Measurements from ENCODE around the gene SESN1. TPM values are rescaled to one million over a fixed set of nuclear protein-coding genes. Genes with fewer than 3 reads are reported as not detected.

The SESN1 gene
- total RNA-seq, 2 donors from 2014 or later: 69.6 to 97.3 TPM

GRCh38 chr6:109071125-109071917, 23.3 kb downstream of the SESN1 start:
- peak overlapping the region; percentile 91 for H3K27ac Mint-ChIP-seq
- DNase-seq: no peak

GRCh38 chr6:109069746-109070145, 24.9 kb downstream of the SESN1 start:
- no peaks in the 10 kb centered on the region for H3K9me3 ChIP-seq (ENCODE audit: control insufficient read depth, low read length, poor library complexity, severe bottlenecking)
- peaks cover 46% of the 10 kb centered on the region for H3K4me1 Mint-ChIP-seq
- ATAC-seq: no peak

More at GRCh38 chr6:109071125-109071917, 23.3 kb downstream of the SESN1 start:
- ATAC-seq: peak; percentile 49
- H3K4me1 Mint-ChIP-seq: peaks cover 46% of the 10 kb centered on the region
- peaks cover 4% of the 10 kb centered on the region for H3K36me3 Mint-ChIP-seq (ENCODE audit: low read depth)
- no peaks in the 10 kb centered on the region for H3K27me3 Mint-ChIP-seq
- H3K4me3 Mint-ChIP-seq: peak overlapping the region; percentile 81
- H3K9me3 ChIP-seq (ENCODE audit: control insufficient read depth, low read length, poor library complexity, severe bottlenecking): no peaks in the 10 kb centered on the region

GRCh38 chr6:109062767-109063352, 31.8 kb downstream of the SESN1 start:
- H3K27me3 Mint-ChIP-seq: no peaks in the 10 kb centered on the region
- H3K9me3 ChIP-seq (ENCODE audit: control insufficient read depth, low read length, poor library complexity, severe bottlenecking): no peaks in the 10 kb centered on the region
- H3K36me3 Mint-ChIP-seq (ENCODE audit: low read depth): peaks cover 10% of the 10 kb centered on the region
- ATAC-seq (no peak), DNase-seq (no peak)
- H3K4me1 Mint-ChIP-seq: peaks cover 57% of the 10 kb centered on the region
- H3K27ac Mint-ChIP-seq: peak overlapping the region; percentile 71
- H3K4me3 Mint-ChIP-seq: peak overlapping the region; percentile 16

More at GRCh38 chr6:109069746-109070145, 24.9 kb downstream of the SESN1 start:
- no peak for DNase-seq
- H3K27ac Mint-ChIP-seq: peak overlapping the region; percentile 91
- no peaks in the 10 kb centered on the region for H3K27me3 Mint-ChIP-seq
- H3K4me3 Mint-ChIP-seq: no peak overlapping the region
- H3K36me3 Mint-ChIP-seq (ENCODE audit: low read depth): peaks cover 4% of the 10 kb centered on the region

- Mint-ChIP-seq H3K27me3 (no peaks in the 10 kb centered on the region), H3K4me3 (peak overlapping the region; percentile 5), H3K36me3 (ENCODE audit: low read depth) (peaks cover 6% of the 10 kb centered on the region), H3K4me1 (peaks cover 53% of the 10 kb centered on the region), H3K27ac (peak overlapping the region; percentile 71)
- ATAC-seq (no peak), DNase-seq (no peak)
- no peaks in the 10 kb centered on the region for H3K9me3 ChIP-seq (ENCODE audit: control insufficient read depth, low read length, poor library complexity, severe bottlenecking)
Observed at GRCh38 chr6:109062216-109062615, 32.4 kb downstream of the SESN1 start.

- no peak for ATAC-seq
- H3K4me3 Mint-ChIP-seq: no peak overlapping the region
- H3K4me1 Mint-ChIP-seq: peaks cover 48% of the 10 kb centered on the region
Observed at GRCh38 chr6:109060571-109060970, 34.1 kb downstream of the SESN1 start.

GRCh38 chr6:109059571-109060021, 35.0 kb downstream of the SESN1 start:
- H3K27ac Mint-ChIP-seq: peak overlapping the region; percentile 99
- peak overlapping the region; percentile 69 for H3K4me3 Mint-ChIP-seq
- H3K36me3 Mint-ChIP-seq (ENCODE audit: low read depth): peaks cover 11% of the 10 kb centered on the region
- peak; percentile 100 for ATAC-seq
- no peaks in the 10 kb centered on the region for H3K27me3 Mint-ChIP-seq
- no peaks in the 10 kb centered on the region for H3K9me3 ChIP-seq (ENCODE audit: control insufficient read depth, low read length, poor library complexity, severe bottlenecking)
- no peak for DNase-seq
- peaks cover 45% of the 10 kb centered on the region for H3K4me1 Mint-ChIP-seq

More at GRCh38 chr6:109060571-109060970, 34.1 kb downstream of the SESN1 start:
- no peak for DNase-seq
- H3K9me3 ChIP-seq (ENCODE audit: control insufficient read depth, low read length, poor library complexity, severe bottlenecking): no peaks in the 10 kb centered on the region
- Mint-ChIP-seq H3K27me3 (no peaks in the 10 kb centered on the region), H3K27ac (peak overlapping the region; percentile 99), H3K36me3 (ENCODE audit: low read depth) (peaks cover 6% of the 10 kb centered on the region)

- Mint-ChIP-seq H3K36me3 (ENCODE audit: low read depth) (peaks cover 11% of the 10 kb centered on the region), H3K27me3 (no peaks in the 10 kb centered on the region), H3K27ac (peak overlapping the region; percentile 99), H3K4me3 (peak overlapping the region; percentile 15), H3K4me1 (peaks cover 43% of the 10 kb centered on the region)
- H3K9me3 ChIP-seq (ENCODE audit: control insufficient read depth, low read length, poor library complexity, severe bottlenecking): no peaks in the 10 kb centered on the region
- no peak for ATAC-seq
- DNase-seq: no peak
Observed at GRCh38 chr6:109059153-109059552, 35.5 kb downstream of the SESN1 start.

GRCh38 chr6:109058620-109059019, 36.0 kb downstream of the SESN1 start:
- DNase-seq: no peak
- Mint-ChIP-seq H3K4me3 (peak overlapping the region; percentile 46), H3K4me1 (peaks cover 39% of the 10 kb centered on the region), H3K27me3 (no peaks in the 10 kb centered on the region), H3K36me3 (ENCODE audit: low read depth) (peaks cover 11% of the 10 kb centered on the region), H3K27ac (peak overlapping the region; percentile 99)
- ATAC-seq: no peak
- H3K9me3 ChIP-seq (ENCODE audit: control insufficient read depth, low read length, poor library complexity, severe bottlenecking): no peaks in the 10 kb centered on the region

GRCh38 chr6:109056661-109057060, 38.0 kb downstream of the SESN1 start:
- H3K36me3 Mint-ChIP-seq (ENCODE audit: low read depth): peaks cover 11% of the 10 kb centered on the region
- no peaks in the 10 kb centered on the region for H3K9me3 ChIP-seq (ENCODE audit: control insufficient read depth, low read length, poor library complexity, severe bottlenecking)
- H3K27ac Mint-ChIP-seq: peak overlapping the region; percentile 85
- H3K4me3 Mint-ChIP-seq: no peak overlapping the region
- no peaks in the 10 kb centered on the region for H3K27me3 Mint-ChIP-seq
- H3K4me1 Mint-ChIP-seq: peaks cover 36% of the 10 kb centered on the region
- no peak for ATAC-seq
- no peak for DNase-seq

- H3K9me3 ChIP-seq (ENCODE audit: control insufficient read depth, low read length, poor library complexity, severe bottlenecking): no peaks in the 10 kb centered on the region
- peaks cover 11% of the 10 kb centered on the region for H3K36me3 Mint-ChIP-seq (ENCODE audit: low read depth)
- no peak overlapping the region for H3K4me3 Mint-ChIP-seq
- no peak overlapping the region for H3K27ac Mint-ChIP-seq
- H3K4me1 Mint-ChIP-seq: peaks cover 37% of the 10 kb centered on the region
- ATAC-seq (no peak), DNase-seq (no peak)
- no peaks in the 10 kb centered on the region for H3K27me3 Mint-ChIP-seq
Observed at GRCh38 chr6:109055771-109056235, 38.8 kb downstream of the SESN1 start.

GRCh38 chr6:109053336-109053735, 41.3 kb downstream of the SESN1 start:
- DNase-seq: no peak

GRCh38 chr6:109052852-109053251, 41.8 kb downstream of the SESN1 start:
- no peaks in the 10 kb centered on the region for H3K9me3 ChIP-seq (ENCODE audit: control insufficient read depth, low read length, poor library complexity, severe bottlenecking)
- peaks cover 7% of the 10 kb centered on the region for H3K36me3 Mint-ChIP-seq (ENCODE audit: low read depth)
- H3K27ac Mint-ChIP-seq: peak overlapping the region; percentile 27
- no peaks in the 10 kb centered on the region for H3K27me3 Mint-ChIP-seq
- ATAC-seq (no peak), DNase-seq (no peak)
- H3K4me3 Mint-ChIP-seq: no peak overlapping the region
- H3K4me1 Mint-ChIP-seq: peaks cover 34% of the 10 kb centered on the region

More at GRCh38 chr6:109053336-109053735, 41.3 kb downstream of the SESN1 start:
- Mint-ChIP-seq H3K4me3 (no peak overlapping the region), H3K27ac (peak overlapping the region; percentile 27), H3K36me3 (ENCODE audit: low read depth) (peaks cover 7% of the 10 kb centered on the region), H3K4me1 (peaks cover 31% of the 10 kb centered on the region), H3K27me3 (no peaks in the 10 kb centered on the region)
- no peaks in the 10 kb centered on the region for H3K9me3 ChIP-seq (ENCODE audit: control insufficient read depth, low read length, poor library complexity, severe bottlenecking)
- no peak for ATAC-seq

GRCh38 chr6:109052018-109052651, 42.5 kb downstream of the SESN1 start:
- Mint-ChIP-seq H3K27ac (peak overlapping the region; percentile 27), H3K4me1 (peaks cover 31% of the 10 kb centered on the region), H3K27me3 (no peaks in the 10 kb centered on the region), H3K36me3 (ENCODE audit: low read depth) (peaks cover 7% of the 10 kb centered on the region), H3K4me3 (no peak overlapping the region)
- H3K9me3 ChIP-seq (ENCODE audit: control insufficient read depth, low read length, poor library complexity, severe bottlenecking): no peaks in the 10 kb centered on the region
- no peak for ATAC-seq
- no peak for DNase-seq

Measured in T-helper 17 cell (primary cell).